Renal cortical epithelial cell (primary cell): ENCODE data around the gene APOBEC3G. TPM values are rescaled to one million over a fixed set of nuclear protein-coding genes. Genes with fewer than 3 reads are reported as not detected.

ENCODE experiments used
- DNase-seq: peaks from one replicate; pipeline ENCODE4 v3.0.0-alpha.2; 2011; ENCODE audit warnings: low read depth
- total RNA-seq: library from RNA; depleted of rRNA; stranded (reverse); fragments of >200 nt; gene quantifications from 2 replicates; pipeline ENCODE4 v1.2.3, GENCODE V29; 2014

Gene APOBEC3G
- total RNA-seq, 1 donor from 2014 or later, result 4.0 TPM

GRCh38 chr22:39122772-39123470 lies 45.8 kb downstream of the APOBEC3G start:
- no peak for DNase-seq

- no peak for DNase-seq
These were observed 46.9 kb downstream of the APOBEC3G start for GRCh38 chr22:39123751-39124581.

GRCh38 chr22:39125622-39126021 lies 48.5 kb downstream of the APOBEC3G start:
- no peak for DNase-seq

GRCh38 chr22:39128508-39128907 lies 51.4 kb downstream of the APOBEC3G start:
- no peak for DNase-seq

- no peak for DNase-seq
These were observed 52.0 kb downstream of the APOBEC3G start for GRCh38 chr22:39129081-39129480.

- DNase-seq, result no peak
These were observed 52.7 kb downstream of the APOBEC3G start for GRCh38 chr22:39129746-39130145.

- DNase-seq, result no peak
These were observed 53.2 kb downstream of the APOBEC3G start for GRCh38 chr22:39130152-39130704.

GRCh38 chr22:39130892-39131855 lies 54.1 kb downstream of the APOBEC3G start:
- DNase-seq, result peak; percentile 65

- DNase-seq, result no peak
These were observed 55.2 kb downstream of the APOBEC3G start for GRCh38 chr22:39132281-39132680.

- no peak for DNase-seq
These were observed 55.9 kb downstream of the APOBEC3G start for GRCh38 chr22:39132871-39133524.

- DNase-seq, result no peak
These were observed 56.8 kb downstream of the APOBEC3G start for GRCh38 chr22:39133871-39134270.

GRCh38 chr22:39134366-39135091 lies 57.5 kb downstream of the APOBEC3G start:
- DNase-seq, result no peak

- no peak for DNase-seq
These were observed 58.2 kb downstream of the APOBEC3G start for GRCh38 chr22:39135092-39135896.

GRCh38 chr22:39136317-39136716 lies 59.2 kb downstream of the APOBEC3G start:
- DNase-seq, result no peak

Other genes with a start within 250 kb of the APOBEC3G start
- 0.87 and 24.7 TPM in 2 replicates for gene NPTXR, start 233.2 kb upstream of the APOBEC3G start, total RNA-seq
- gene CBX6, start 205.1 kb upstream of the APOBEC3G start, total RNA-seq, result 28.3 and 62.7 TPM in 2 replicates
- gene APOBEC3A, start 119.7 kb upstream of the APOBEC3G start, total RNA-seq, result 2.1 TPM in 1 of 2 replicates, not detected in the other
- 0.15 and 4.0 TPM in 2 replicates for gene APOBEC3B, start 94.9 kb upstream of the APOBEC3G start, total RNA-seq
- gene APOBEC3C, start 63.0 kb upstream of the APOBEC3G start, total RNA-seq, result 8.0 TPM in 2 replicates
- gene APOBEC3D, start 56.1 kb upstream of the APOBEC3G start, total RNA-seq, result 0.17 and 0.55 TPM in 2 replicates
- gene APOBEC3F, start 36.4 kb upstream of the APOBEC3G start, total RNA-seq, result 4.2 and 4.7 TPM in 2 replicates
- gene APOBEC3H, start 20.0 kb downstream of the APOBEC3G start, total RNA-seq, result 0.65 and 0.87 TPM in 2 replicates
- 1.7 and 5.7 TPM in 2 replicates for gene CBX7, start 75.4 kb downstream of the APOBEC3G start, total RNA-seq
- gene PDGFB, start 167.7 kb downstream of the APOBEC3G start, total RNA-seq, result 63.6 and 66.9 TPM in 2 replicates
- 1,714 and 3,145 TPM in 2 replicates for gene RPL3, start 242.3 kb downstream of the APOBEC3G start, total RNA-seq